ENCODE results near the gene AFAP1L1. TPM values are rescaled to one million over a fixed set of nuclear protein-coding genes. Genes with fewer than 3 reads are reported as not detected.

AFAP1L1 gene
- total RNA-seq, 1 donor from 2014 or later: 5.2 TPM

Other genes starting within 250 kb of the AFAP1L1 start
- gene SH3TC2, start 208.8 kb upstream of the AFAP1L1 start, total RNA-seq: 0.49 TPM
- gene ABLIM3, start 130.4 kb upstream of the AFAP1L1 start, total RNA-seq: 13.3 TPM
- 36.4 TPM for gene GRPEL2, start 73.6 kb downstream of the AFAP1L1 start, total RNA-seq
- gene PCYOX1L, start 86.2 kb downstream of the AFAP1L1 start, total RNA-seq: 7.9 TPM
- gene IL17B, start 107.4 kb downstream of the AFAP1L1 start, total RNA-seq: not detected

Measured in temporal lobe (tissue), 1 donor.